CD14-positive monocyte (primary cell): ENCODE data around the gene PA2G4. TPM values are rescaled to one million over a fixed set of nuclear protein-coding genes. Genes with fewer than 3 reads are reported as not detected.
A peak's percentile ranks its signal among the peaks of the same experiment; 100 is the strongest.

Experiments used
- DNase-seq, 3 donors: peaks; one replicate each; pipeline ENCODE4 v3.0.0-alpha.2; 2011 to 2022
- H2AFZ ChIP-seq: 2 replicates; pipeline ENCODE4 v1.6.0; 2012; ENCODE audit warnings: mild to moderate bottlenecking, low read depth, low read length, inconsistent platforms; ENCODE audit not compliant: insufficient read depth, poor library complexity, severe bottlenecking
- H3K27ac ChIP-seq, 2 donors: 1 replicate in 1 of 2; 2 replicates in 1 of 2; pipeline ENCODE4 v1.5.1; 2012 to 2013; ENCODE audit warnings: low read length in 2 of 2, control low read depth in 1 of 2, inconsistent platforms in 1 of 2, low read depth in 1 of 2, mild to moderate bottlenecking in 1 of 2
- H3K27me3 ChIP-seq, 2 donors: one replicate each; pipeline versions ENCODE4 v1.6.0 to v1.6.1; 2011 to 2013; ENCODE audit warnings: low read length in 2 of 2; ENCODE audit not compliant: control insufficient read depth in 2 of 2, insufficient read depth in 2 of 2
- H3K36me3 ChIP-seq, 2 donors: replicated peaks in 1 of 2; 1 replicate in 1 of 2; 2 replicates in 1 of 2; pipeline versions ENCODE4 v1.5.1 to v1.6.1; 2012 to 2013; ENCODE audit warnings: low read length in 2 of 2, control low read depth in 1 of 2, inconsistent platforms in 1 of 2, mild to moderate bottlenecking in 1 of 2; ENCODE audit not compliant: insufficient read depth in 2 of 2, control insufficient read depth in 1 of 2
- H3K4me1 ChIP-seq, 2 donors: 1 replicate in 1 of 2; 2 replicates in 1 of 2; pipeline versions ENCODE4 v1.5.1 to v1.6.1; 2012 to 2013; ENCODE audit warnings: low read length in 2 of 2, control low read depth in 1 of 2, inconsistent platforms in 1 of 2, mild to moderate bottlenecking in 1 of 2, moderate library complexity in 1 of 2; ENCODE audit not compliant: insufficient read depth in 2 of 2, control insufficient read depth in 1 of 2
- H3K4me2 ChIP-seq: replicated peaks from 2 replicates; pipeline ENCODE3; 2012; ENCODE audit warnings: low read length, moderate library complexity, mild to moderate bottlenecking; ENCODE audit not compliant: poor library complexity, severe bottlenecking; ENCODE audit errors: extremely low read depth
- H3K4me3 ChIP-seq, 3 experiments: fragments of 200-600 bp in 1 of 3; sonication (generic) in 1 of 3; replicated peaks in 1 of 3; 1 replicate in 2 of 3; 2 replicates in 1 of 3; pipeline ENCODE4 v1.5.1; 2011 to 2013; ENCODE audit warnings: low read length in 3 of 3, mild to moderate bottlenecking in 3 of 3, control low read depth in 2 of 3, low read depth in 2 of 3, inconsistent platforms in 1 of 3, moderate library complexity in 1 of 3
- H3K79me2 ChIP-seq: 2 replicates; pipeline ENCODE4 v1.6.0; 2012; ENCODE audit warnings: mild to moderate bottlenecking, control low read depth, inconsistent platforms, low read length, moderate library complexity; ENCODE audit not compliant: insufficient read depth
- H3K9ac ChIP-seq: 2 replicates; pipeline ENCODE4 v1.6.0; 2017; ENCODE audit warnings: low read length, mild to moderate bottlenecking; ENCODE audit not compliant: insufficient read depth, poor library complexity, severe bottlenecking
- H3K9me3 ChIP-seq, 2 donors: replicated peaks in 1 of 2; 1 replicate in 1 of 2; 2 replicates in 1 of 2; pipeline versions ENCODE4 v1.5.1 to v1.6.1; 2012 to 2013; ENCODE audit warnings: low read length in 2 of 2, control low read depth in 1 of 2; ENCODE audit not compliant: control insufficient read depth in 1 of 2, insufficient read depth in 1 of 2
- H4K20me1 ChIP-seq: 2 replicates; pipeline ENCODE4 v1.6.0; 2012; ENCODE audit warnings: mild to moderate bottlenecking, low read length, control low read depth, moderate library complexity; ENCODE audit not compliant: insufficient read depth
- H3K27ac Mint-ChIP-seq, 7 donors: one replicate each; pipeline ENCODE4 v1.8.0; 2020; ENCODE audit warnings: mild to moderate bottlenecking in 7 of 7, mixed read lengths in 7 of 7, moderate library complexity in 6 of 7, inconsistent platforms in 2 of 7
- H3K27me3 Mint-ChIP-seq, 3 donors: one replicate each; pipeline ENCODE4 v1.8.0; 2021 to 2022; ENCODE audit warnings: low read depth in 3 of 3, mild to moderate bottlenecking in 3 of 3, mixed read lengths in 3 of 3, moderate library complexity in 3 of 3, inconsistent platforms in 1 of 3
- H3K36me3 Mint-ChIP-seq, 2 donors: one replicate each; pipeline ENCODE4 v1.8.0; 2020; ENCODE audit warnings: mixed read lengths in 2 of 2, inconsistent platforms in 1 of 2, mild to moderate bottlenecking in 1 of 2
- H3K4me1 Mint-ChIP-seq: one replicate; pipeline ENCODE4 v1.8.0; 2020; ENCODE audit warnings: mild to moderate bottlenecking, mixed read lengths
- H3K4me3 Mint-ChIP-seq, 2 donors: one replicate each; pipeline ENCODE4 v1.8.0; 2020; ENCODE audit warnings: mild to moderate bottlenecking in 2 of 2, mixed read lengths in 2 of 2, moderate library complexity in 1 of 2
- H3K9me3 Mint-ChIP-seq, 7 donors: one replicate each; pipeline ENCODE4 v1.8.0; 2020 to 2022; ENCODE audit warnings: mixed read lengths in 7 of 7, mild to moderate bottlenecking in 6 of 7, moderate library complexity in 6 of 7, inconsistent platforms in 2 of 7
- CTCF ChIP-seq: fragments of 200-600 bp; IDR thresholded peaks from one replicate; pipeline ENCODE4 v1.8.0; 2022; ENCODE audit warnings: antibody characterized with exemption, mild to moderate bottlenecking
- WGBS: methylation state at CpG from one replicate; pipeline ENCODE4 v1.1.5; 2013; ENCODE audit warnings: missing lambda C conversion rate; ENCODE audit not compliant: insufficient coverage; 5-methylcytosine and 5-hydroxymethylcytosine counted together
- intact Hi-C, 2 donors: fragments of 100-400 bp; cut with micrococcal nuclease; formaldehyde crosslinking; loops; one replicate each; pipeline versions ENCODE4 v1.15.0 to v1.15.1; 2023
- polyA plus RNA-seq, 3 donors: library from polyadenylated mRNA; depleted of rRNA in 1 of 3; unstranded in 2 of 3; stranded (reverse) in 1 of 3; fragments of 300-500 nt in 2 of 3; fragments of >200 nt in 1 of 3; fragmentation: Illumina TruSeq in 2 of 3; gene quantifications; 1 replicate in 2 of 3; 2 replicates in 1 of 3; pipeline ENCODE4 v1.2.3, GENCODE V29; 2012 to 2021

The PA2G4 gene
- polyA plus RNA-seq, 3 donors: 83.0 to 84.2 (median 83.0) TPM

GRCh38 chr12:56098592-56098991 is 5.8 kb upstream of the PA2G4 start:
- intact Hi-C loops: no loop called here
- Histone ChIP-seq H3K36me3 (no peaks in the 10 kb centered on the region), H3K27ac (no peak overlapping the region), H3K9me3 (no peaks in the 10 kb centered on the region), H3K79me2 (no peaks in the 10 kb centered on the region), H3K4me2 (no peak overlapping the region), H3K9ac (no peak overlapping the region), H3K4me1 (peaks cover 3 to 4% of the 10 kb centered on the region in 2 donors), H3K27me3 (peaks cover 0 to 5% of the 10 kb centered on the region in 2 donors), H3K4me3 (no peak overlapping the region), H4K20me1 (no peaks in the 10 kb centered on the region), H2AFZ (no peak overlapping the region)
- Mint-ChIP-seq H3K4me3 (no peak overlapping the region), H3K9me3 (peaks cover 0 to 1% (median 0%) of the 10 kb centered on the region in 7 donors), H3K27ac (no peak overlapping the region), H3K36me3 (no peaks in the 10 kb centered on the region), H3K4me1 (peaks cover 6% of the 10 kb centered on the region), H3K27me3 (peaks cover 13 to 26% (median 17%) of the 10 kb centered on the region in 3 donors)
- no peak for DNase-seq
- 100% methylated on average over 2 of the region's 3 CpGs for WGBS
- TF ChIP-seq CTCF: no peak

GRCh38 chr12:56099787-56100186 is 4.6 kb upstream of the PA2G4 start:
- Mint-ChIP-seq H3K27me3 (peaks cover 10 to 23% (median 17%) of the 10 kb centered on the region in 3 donors), H3K4me3 (no peak overlapping the region), H3K9me3 (peaks cover 0 to 1% (median 0%) of the 10 kb centered on the region in 7 donors), H3K4me1 (peaks cover 11% of the 10 kb centered on the region), H3K36me3 (no peaks in the 10 kb centered on the region), H3K27ac (peak overlapping the region in 1 of 7 donors; percentile 68)
- Histone ChIP-seq H3K4me1 (peaks cover 7 to 9% of the 10 kb centered on the region in 2 donors), H3K27me3 (peaks cover 0 to 5% of the 10 kb centered on the region in 2 donors), H4K20me1 (no peaks in the 10 kb centered on the region), H3K9ac (no peak overlapping the region), H3K79me2 (peaks cover 4% of the 10 kb centered on the region), H3K4me3 (no peak overlapping the region), H3K36me3 (no peaks in the 10 kb centered on the region), H3K27ac (no peak overlapping the region), H3K4me2 (no peak overlapping the region), H2AFZ (no peak overlapping the region), H3K9me3 (no peaks in the 10 kb centered on the region)
- DNase-seq: no peak
- intact Hi-C loops: loop anchor here in 1 of 2 donors (5.0 to 10.0 kb wide), 2 partner anchors 57 to 105 kb away; partner anchors contain the start of genes RPS26 and SUOX
- no peak for TF ChIP-seq CTCF
- 94% methylated on average over 3 of the region's 4 CpGs for WGBS
